ENCODE measurements around the gene BET1. TPM values are rescaled to one million over a fixed set of nuclear protein-coding genes. Genes with fewer than 3 reads are reported as not detected.

The BET1 gene
- total and polyA plus RNA-seq, 2 of the 8 experiments (the other 6 are each of a cell fraction or from before 2014, with no cell fraction given) = 20.6 to 31.7 TPM

- TF ChIP-seq, protein P1, sequence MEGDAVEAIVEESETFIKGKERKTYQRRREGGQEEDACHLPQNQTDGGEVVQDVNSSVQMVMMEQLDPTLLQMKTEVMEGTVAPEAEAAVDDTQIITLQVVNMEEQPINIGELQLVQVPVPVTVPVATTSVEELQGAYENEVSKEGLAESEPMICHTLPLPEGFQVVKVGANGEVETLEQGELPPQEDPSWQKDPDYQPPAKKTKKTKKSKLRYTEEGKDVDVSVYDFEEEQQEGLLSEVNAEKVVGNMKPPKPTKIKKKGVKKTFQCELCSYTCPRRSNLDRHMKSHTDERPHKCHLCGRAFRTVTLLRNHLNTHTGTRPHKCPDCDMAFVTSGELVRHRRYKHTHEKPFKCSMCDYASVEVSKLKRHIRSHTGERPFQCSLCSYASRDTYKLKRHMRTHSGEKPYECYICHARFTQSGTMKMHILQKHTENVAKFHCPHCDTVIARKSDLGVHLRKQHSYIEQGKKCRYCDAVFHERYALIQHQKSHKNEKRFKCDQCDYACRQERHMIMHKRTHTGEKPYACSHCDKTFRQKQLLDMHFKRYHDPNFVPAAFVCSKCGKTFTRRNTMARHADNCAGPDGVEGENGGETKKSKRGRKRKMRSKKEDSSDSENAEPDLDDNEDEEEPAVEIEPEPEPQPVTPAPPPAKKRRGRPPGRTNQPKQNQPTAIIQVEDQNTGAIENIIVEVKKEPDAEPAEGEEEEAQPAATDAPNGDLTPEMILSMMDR (IDR thresholded peaks at IDR 0.05; ENCODE audit: control extremely low read depth in 1 of 3, insufficient read depth in 1 of 3, low read depth in 1 of 3, low read length in 3 of 3) = no peak
- TF ChIP-seq, protein P2, sequence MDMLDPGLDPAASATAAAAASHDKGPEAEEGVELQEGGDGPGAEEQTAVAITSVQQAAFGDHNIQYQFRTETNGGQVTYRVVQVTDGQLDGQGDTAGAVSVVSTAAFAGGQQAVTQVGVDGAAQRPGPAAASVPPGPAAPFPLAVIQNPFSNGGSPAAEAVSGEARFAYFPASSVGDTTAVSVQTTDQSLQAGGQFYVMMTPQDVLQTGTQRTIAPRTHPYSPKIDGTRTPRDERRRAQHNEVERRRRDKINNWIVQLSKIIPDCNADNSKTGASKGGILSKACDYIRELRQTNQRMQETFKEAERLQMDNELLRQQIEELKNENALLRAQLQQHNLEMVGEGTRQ (IDR thresholded peaks at IDR 0.05; ENCODE audit: low read length) = no peak
- TF ChIP-seq CHD2 (IDR thresholded peaks at IDR 0.05; ENCODE audit: low read length) (no peak), ATF2 (IDR thresholded peaks at IDR 0.05; ENCODE audit: low read length) (no peak), POU5F1 (IDR thresholded peaks at IDR 0.05; ENCODE audit: low read depth, low read length) (no peak), RXRA (IDR thresholded peaks at IDR 0.05; ENCODE audit: insufficient read depth, low read depth, low read length) (no peak), NANOG (IDR thresholded peaks at IDR 0.05; ENCODE audit: insufficient read depth, low read depth, low read length, poor library complexity, severe bottlenecking) (no peak)
Measured at GRCh38 chr7:94049615-94050014, 45.5 kb upstream of the BET1 start (continued).
